ENCODE results near the gene ZNF628. TPM values are rescaled to one million over a fixed set of nuclear protein-coding genes. Genes with fewer than 3 reads are reported as not detected.

The ZNF628 gene
- total RNA-seq, 1 experiment from 2014 or later = 12.3 TPM

DNA sequence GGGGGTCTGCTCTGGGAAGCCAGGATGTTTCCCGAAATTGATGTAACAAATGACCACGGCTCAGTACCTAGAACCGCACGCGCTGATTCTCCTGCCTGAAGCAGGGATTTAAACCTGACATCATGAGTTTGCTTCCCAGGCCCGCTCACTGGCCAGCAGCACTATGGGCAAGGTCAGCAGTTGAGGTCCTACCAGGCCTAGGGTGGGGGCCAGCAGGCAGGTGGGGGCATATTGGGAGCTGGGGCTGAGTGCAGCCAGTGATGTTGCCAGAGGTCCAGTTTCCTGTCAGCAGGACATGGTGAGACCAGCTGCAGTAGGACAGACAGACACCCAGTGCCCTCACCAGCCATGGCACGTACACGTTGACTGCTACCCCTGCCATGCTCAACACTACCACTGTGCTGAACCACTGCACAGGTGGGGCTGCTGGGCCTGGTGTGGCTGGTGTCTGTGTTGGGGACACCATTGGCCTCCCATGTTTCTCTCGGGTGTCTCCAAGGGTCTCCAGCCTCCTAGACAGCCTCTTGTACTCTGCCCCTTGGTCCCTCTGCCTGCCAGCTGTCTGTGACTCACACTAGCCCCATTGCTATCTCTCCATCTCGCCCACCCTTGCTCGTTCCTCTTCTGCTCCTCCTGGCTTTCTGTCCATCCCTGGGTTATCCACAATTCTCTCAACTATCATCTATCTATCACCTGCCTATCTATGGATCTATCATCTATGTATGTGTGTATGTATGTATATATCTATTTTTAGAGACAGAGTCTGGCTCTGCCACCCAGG, 10.8 kb upstream of the ZNF628 start:
- intact Hi-C loops (cut with micrococcal nuclease; ENCODE audit: unreplicated experiment) = loop anchor here (2.0 kb wide), 1 partner anchor 39 kb away; no protein-coding TSS in a partner anchor
- Mint-ChIP-seq H3K27me3 (ENCODE audit: insufficient read depth, unreplicated experiment) (peaks cover 7% of the 10 kb centered on the region), H3K9me3 (ENCODE audit: unreplicated experiment) (no peaks in the 10 kb centered on the region), H3K4me3 (ENCODE audit: unreplicated experiment) (no peak overlapping the region), H3K27ac (ENCODE audit: unreplicated experiment) (no peak overlapping the region), H3K36me3 (ENCODE audit: insufficient read depth, unreplicated experiment) (peaks cover 13% of the 10 kb centered on the region), H3K4me1 (ENCODE audit: low read depth, unreplicated experiment) (peaks cover 11% of the 10 kb centered on the region)
- no TSS peak for BruUV-seq (replicated peaks)
- TF ChIP-seq, protein P1, sequence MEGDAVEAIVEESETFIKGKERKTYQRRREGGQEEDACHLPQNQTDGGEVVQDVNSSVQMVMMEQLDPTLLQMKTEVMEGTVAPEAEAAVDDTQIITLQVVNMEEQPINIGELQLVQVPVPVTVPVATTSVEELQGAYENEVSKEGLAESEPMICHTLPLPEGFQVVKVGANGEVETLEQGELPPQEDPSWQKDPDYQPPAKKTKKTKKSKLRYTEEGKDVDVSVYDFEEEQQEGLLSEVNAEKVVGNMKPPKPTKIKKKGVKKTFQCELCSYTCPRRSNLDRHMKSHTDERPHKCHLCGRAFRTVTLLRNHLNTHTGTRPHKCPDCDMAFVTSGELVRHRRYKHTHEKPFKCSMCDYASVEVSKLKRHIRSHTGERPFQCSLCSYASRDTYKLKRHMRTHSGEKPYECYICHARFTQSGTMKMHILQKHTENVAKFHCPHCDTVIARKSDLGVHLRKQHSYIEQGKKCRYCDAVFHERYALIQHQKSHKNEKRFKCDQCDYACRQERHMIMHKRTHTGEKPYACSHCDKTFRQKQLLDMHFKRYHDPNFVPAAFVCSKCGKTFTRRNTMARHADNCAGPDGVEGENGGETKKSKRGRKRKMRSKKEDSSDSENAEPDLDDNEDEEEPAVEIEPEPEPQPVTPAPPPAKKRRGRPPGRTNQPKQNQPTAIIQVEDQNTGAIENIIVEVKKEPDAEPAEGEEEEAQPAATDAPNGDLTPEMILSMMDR (IDR thresholded peaks at IDR 0.05; ENCODE audit: insufficient read depth in 1 of 2, low read depth in 1 of 2, low read length in 1 of 2, severe bottlenecking in 1 of 2, unreplicated experiment in 1 of 2) = no peak
- ChIA-PET POLR2A (no interaction called here), CTCF (interaction anchor here (2.4 to 3.0 kb wide), 2 partner anchors 11 to 38 kb away, joined by 24 to 35 read pairs; partner anchors contain the start of gene ZNF628)
- H3K27me3 ChIP-seq (replicated peaks; ENCODE audit: control insufficient read depth, insufficient read depth, low read length) = no peaks in the 10 kb centered on the region
- H3K4me1 ChIP-seq = peaks cover 2% of the 10 kb centered on the region; the same call in 1 of the 2 replicates
- no peak overlapping the region for H3K4me3 ChIP-seq (ENCODE audit: low read depth, low read length)
- no peaks in the 10 kb centered on the region for H3K36me3 ChIP-seq (ENCODE audit: control insufficient read depth, insufficient read depth, low read length)
- H3K9me3 ChIP-seq = no peaks in the 10 kb centered on the region
- DNase-seq = no peak

DNA sequence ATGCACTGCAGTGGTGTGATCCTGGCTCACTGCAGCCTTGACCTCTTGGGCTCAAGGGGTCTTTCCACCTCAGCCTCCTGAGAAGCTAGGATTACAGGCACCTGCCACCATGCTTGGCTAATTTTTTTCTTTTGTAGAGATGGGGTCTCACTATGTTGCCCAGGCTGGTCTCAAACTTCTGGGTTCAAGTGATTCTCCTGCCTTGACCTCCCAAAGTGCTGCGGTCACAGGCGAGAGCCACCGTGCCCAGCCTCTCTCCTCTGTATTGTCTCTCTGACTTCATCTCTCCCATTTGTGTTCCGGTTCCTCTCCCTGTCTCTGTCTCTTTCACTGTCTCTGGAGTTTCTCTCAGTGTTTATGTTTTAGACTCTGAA, 10.2 kb upstream of the ZNF628 start:
- Mint-ChIP-seq H3K27me3 (ENCODE audit: insufficient read depth, unreplicated experiment) (peaks cover 7% of the 10 kb centered on the region), H3K27ac (ENCODE audit: unreplicated experiment) (no peak overlapping the region), H3K9me3 (ENCODE audit: unreplicated experiment) (no peaks in the 10 kb centered on the region), H3K36me3 (ENCODE audit: insufficient read depth, unreplicated experiment) (peaks cover 13% of the 10 kb centered on the region), H3K4me1 (ENCODE audit: low read depth, unreplicated experiment) (peaks cover 11% of the 10 kb centered on the region), H3K4me3 (ENCODE audit: unreplicated experiment) (no peak overlapping the region)
- ChIA-PET POLR2A (no interaction called here), CTCF (interaction anchor here (2.2 to 3.0 kb wide), 3 partner anchors 10 to 166 kb away, joined by 12 to 35 read pairs (median 24); partner anchors contain the start of gene ZNF628)
- no peaks in the 10 kb centered on the region for H3K9me3 ChIP-seq
- no peak for DNase-seq
- no peaks in the 10 kb centered on the region for H3K27me3 ChIP-seq (replicated peaks; ENCODE audit: control insufficient read depth, insufficient read depth, low read length)
- H3K36me3 ChIP-seq (ENCODE audit: control insufficient read depth, insufficient read depth, low read length) = no peaks in the 10 kb centered on the region
- no TSS peak for BruUV-seq (replicated peaks)
- H3K4me1 ChIP-seq = no peaks in the 10 kb centered on the region
- intact Hi-C loops (cut with micrococcal nuclease; ENCODE audit: unreplicated experiment) = loop anchor here (2.0 kb wide), 1 partner anchor 39 kb away; no protein-coding TSS in a partner anchor
- no peak overlapping the region for H3K4me3 ChIP-seq (ENCODE audit: low read depth, low read length)
- TF ChIP-seq, protein P1 (IDR thresholded peaks at IDR 0.05; ENCODE audit: insufficient read depth in 1 of 2, low read depth in 1 of 2, low read length in 1 of 2, severe bottlenecking in 1 of 2, unreplicated experiment in 1 of 2) = no peak

DNA sequence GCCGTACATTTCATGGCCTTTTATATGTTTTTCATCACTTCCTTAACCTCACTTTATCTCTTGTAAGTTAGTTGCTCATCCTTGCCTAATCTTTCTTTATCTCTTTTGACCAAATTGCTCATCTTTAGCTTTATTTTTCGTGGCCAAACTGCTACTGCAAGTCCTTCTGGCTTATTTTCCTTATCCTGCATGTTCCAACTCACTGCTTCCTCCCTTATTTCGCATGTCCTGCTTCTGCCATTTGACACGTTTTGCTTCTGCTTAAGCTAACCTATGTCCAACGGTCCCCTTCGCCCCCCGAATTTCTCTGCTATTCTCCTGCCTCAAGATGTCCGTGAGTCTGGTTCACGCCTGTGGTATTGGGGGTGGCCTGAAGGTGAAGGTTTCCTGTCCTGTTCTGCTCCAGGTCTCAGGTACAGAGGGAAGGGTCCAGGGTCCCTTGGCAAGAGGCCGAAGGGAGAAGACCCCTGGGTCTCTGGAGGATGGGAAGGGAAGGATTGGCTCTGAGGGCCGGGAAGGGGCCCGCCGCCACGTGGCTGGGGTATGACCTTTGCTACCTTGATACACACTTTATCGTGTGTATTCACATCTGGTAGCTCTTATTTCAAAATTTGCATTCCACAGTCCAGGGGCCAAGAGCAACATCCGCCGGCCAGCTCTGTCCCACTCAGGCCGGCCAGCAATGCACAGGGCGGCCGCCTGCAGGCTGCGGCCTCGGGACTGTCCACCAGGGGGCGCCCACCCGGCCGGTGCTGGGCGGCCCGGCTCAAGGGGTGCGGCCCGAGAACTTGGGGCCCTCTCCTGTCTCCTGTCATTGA, 9.0 kb upstream of the ZNF628 start:
- Mint-ChIP-seq H3K4me1 (ENCODE audit: low read depth, unreplicated experiment) (peaks cover 11% of the 10 kb centered on the region), H3K36me3 (ENCODE audit: insufficient read depth, unreplicated experiment) (peaks cover under 1% of the 10 kb centered on the region), H3K27me3 (ENCODE audit: insufficient read depth, unreplicated experiment) (peaks cover 7% of the 10 kb centered on the region), H3K9me3 (ENCODE audit: unreplicated experiment) (no peaks in the 10 kb centered on the region), H3K4me3 (ENCODE audit: unreplicated experiment) (no peak overlapping the region), H3K27ac (ENCODE audit: unreplicated experiment) (no peak overlapping the region)
- DNase-seq = peak in 1 of 2 experiments; percentile 83
- intact Hi-C loops (cut with micrococcal nuclease; ENCODE audit: unreplicated experiment) = loop anchor here (1.0 to 2.0 kb wide), 2 partner anchors 37 to 164 kb away; no protein-coding TSS in a partner anchor
- Histone ChIP-seq H3K36me3 (ENCODE audit: control insufficient read depth, insufficient read depth, low read length) (no peaks in the 10 kb centered on the region), H3K9me3 (no peaks in the 10 kb centered on the region), H3K4me1 (no peaks in the 10 kb centered on the region), H3K4me3 (ENCODE audit: low read depth, low read length) (no peak overlapping the region), H3K27me3 (replicated peaks; ENCODE audit: control insufficient read depth, insufficient read depth, low read length) (no peaks in the 10 kb centered on the region)
- TF ChIP-seq, protein P1 (IDR thresholded peaks at IDR 0.05; ENCODE audit: insufficient read depth in 1 of 2, low read depth in 1 of 2, low read length in 1 of 2, severe bottlenecking in 1 of 2, unreplicated experiment in 1 of 2) = peak; percentile 82 to 97
- CTCF ChIA-PET = interaction anchor here (0.6 to 3.0 kb wide), 17 partner anchors 9 to 1047 kb away, joined by 3 to 35 read pairs (median 4); partner anchors contain the start of genes FIZ1, HSPBP1, KMT5C and NAT14
- POLR2A ChIA-PET = interaction anchor here (0.6 to 1.1 kb wide), 2 partner anchors 9 to 36 kb away, joined by 4 read pairs; partner anchors contain the start of gene ZNF628
- BruUV-seq (replicated peaks) = no TSS peak
